ENCODE measurements around the gene NPHP4.
"Not testable (repeated sequence)": the region's sequence is repeated elsewhere in the genome, so short reads cannot be mapped to it uniquely, and the experiment has no call there.

NPHP4 gene

GRCh38 chr1:5855196-5855897 lies 136.9 kb downstream of the NPHP4 start:
- DNase-seq (ENCODE audit: low read depth) = no peak

DNA sequence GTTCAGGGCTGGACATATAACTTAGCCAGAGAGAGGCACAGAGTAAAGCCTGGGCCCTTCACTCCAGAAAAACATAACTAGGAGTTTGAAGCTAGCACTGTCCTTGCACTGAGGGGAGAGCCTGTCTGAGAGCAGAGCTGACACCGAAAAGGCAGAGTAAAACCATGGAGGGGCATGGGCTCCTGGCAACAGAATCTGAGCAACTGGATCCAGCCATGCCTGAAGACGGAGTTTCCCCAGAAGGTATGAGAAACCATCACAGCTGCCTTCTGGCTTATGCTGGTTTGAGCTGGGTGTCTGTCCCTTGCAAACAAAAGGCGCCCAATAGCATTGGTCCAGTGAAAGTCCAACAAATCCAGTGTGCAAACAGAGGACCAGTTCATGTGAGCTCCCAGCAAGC lies 137.5 kb downstream of the NPHP4 start:
- no peak for DNase-seq (ENCODE audit: low read depth)

DNA sequence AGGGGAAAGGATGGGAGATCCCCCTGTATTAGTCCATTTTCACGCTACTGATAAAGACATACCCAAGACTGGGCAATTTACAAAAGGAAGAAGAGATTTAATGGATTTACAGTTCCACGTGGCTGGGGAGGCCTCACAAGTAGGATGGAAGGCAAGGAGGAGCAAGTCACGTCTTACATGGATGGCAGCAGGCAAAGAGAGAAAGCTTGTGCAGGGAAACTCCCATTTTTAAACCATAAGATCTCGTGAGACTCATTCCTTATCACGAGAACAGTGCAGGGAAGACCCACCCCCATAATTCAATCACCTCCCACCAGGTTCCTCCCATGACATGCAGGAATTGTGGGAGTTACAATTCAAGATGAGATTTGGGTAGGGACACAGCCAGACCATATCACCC lies 138.4 kb downstream of the NPHP4 start:
- not testable (repeated sequence) for DNase-seq (ENCODE audit: low read depth)

GRCh38 chr1:5850503-5850902 lies 141.7 kb downstream of the NPHP4 start:
- DNase-seq (ENCODE audit: low read depth) = no peak

- DNase-seq (ENCODE audit: low read depth) = no peak
Measured at GRCh38 chr1:5849550-5849949, 142.7 kb downstream of the NPHP4 start.

GRCh38 chr1:5847013-5847659 lies 145.1 kb downstream of the NPHP4 start:
- DNase-seq (ENCODE audit: low read depth) = no peak

GRCh38 chr1:5845376-5845775 lies 146.8 kb downstream of the NPHP4 start:
- DNase-seq (ENCODE audit: low read depth) = no peak

DNA sequence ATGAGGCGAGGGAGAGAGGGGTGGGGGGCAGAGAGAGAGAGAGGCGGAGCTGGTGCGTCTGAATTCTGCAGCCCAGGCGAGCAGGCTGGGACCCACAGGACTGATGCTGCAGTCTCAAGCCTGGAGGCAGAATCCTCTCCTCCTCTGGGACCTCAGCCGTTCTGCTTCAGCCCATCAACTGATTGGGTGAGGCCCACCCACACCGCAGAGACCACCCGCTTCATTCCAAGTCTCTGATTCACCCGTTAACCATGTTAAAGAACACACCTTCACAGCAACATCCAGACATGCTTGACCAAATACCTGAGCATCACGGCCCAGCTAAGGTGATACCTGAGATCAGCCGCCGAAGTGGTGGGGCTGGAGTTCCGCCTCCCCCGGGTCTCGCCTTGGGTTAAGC lies 147.8 kb downstream of the NPHP4 start:
- DNase-seq (ENCODE audit: low read depth) = no peak

DNA sequence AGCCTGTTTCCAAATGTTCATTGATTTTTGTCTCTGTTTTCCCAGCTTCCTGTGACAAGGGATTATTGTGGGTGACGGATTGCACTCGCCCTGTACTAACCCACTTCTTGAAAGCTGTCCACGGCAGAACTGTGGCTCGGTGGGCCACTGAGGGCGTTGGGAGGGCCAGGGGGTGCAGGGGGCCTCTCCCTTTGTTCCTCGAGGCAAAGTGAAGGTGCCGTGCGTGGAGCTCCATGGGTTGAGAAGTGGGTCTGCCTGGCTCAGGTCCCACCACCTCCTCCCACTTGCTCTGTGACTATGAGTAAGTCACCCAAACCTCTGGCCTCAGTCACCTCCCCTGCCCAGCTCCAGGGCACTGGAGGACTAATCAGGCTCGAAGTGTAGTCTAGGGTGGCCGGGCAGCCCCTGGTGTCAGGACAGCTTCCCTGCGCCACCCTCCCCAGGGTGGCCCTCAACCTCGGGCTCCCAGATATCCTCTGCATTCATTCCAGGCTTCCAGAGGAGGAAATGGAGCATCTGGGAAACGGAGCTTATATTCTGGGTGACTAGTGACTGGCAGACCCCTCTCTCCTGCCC lies 148.6 kb downstream of the NPHP4 start:
- DNase-seq (ENCODE audit: low read depth) = no peak

- no peak for DNase-seq (ENCODE audit: low read depth)
Measured at GRCh38 chr1:5842679-5843078, 149.5 kb downstream of the NPHP4 start.

DNA sequence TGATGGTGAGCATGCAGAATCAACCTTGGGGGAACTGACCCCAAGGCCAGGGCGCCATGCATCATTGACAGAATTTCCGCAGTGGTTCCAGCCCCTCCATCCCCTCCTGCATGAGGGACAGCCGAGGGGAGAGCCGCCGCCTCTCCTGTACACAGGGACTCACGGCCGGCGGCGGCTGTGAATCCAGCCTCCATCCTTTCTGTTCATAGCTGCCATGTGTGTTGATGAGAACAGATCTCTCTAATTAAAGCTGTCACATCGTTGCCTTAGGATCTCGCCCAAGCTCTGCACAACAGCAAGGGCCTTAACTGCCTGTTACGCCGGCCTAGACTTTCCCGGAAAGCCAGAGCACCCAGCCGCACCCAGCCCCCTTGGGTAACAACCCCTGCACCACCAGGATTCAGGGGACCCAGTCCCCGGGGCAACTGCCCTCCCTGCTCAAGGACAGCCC lies 151.6 kb downstream of the NPHP4 start:
- DNase-seq (ENCODE audit: low read depth) = no peak

GRCh38 chr1:5839881-5840550 lies 152.2 kb downstream of the NPHP4 start:
- DNase-seq (ENCODE audit: low read depth) = no peak

DNA sequence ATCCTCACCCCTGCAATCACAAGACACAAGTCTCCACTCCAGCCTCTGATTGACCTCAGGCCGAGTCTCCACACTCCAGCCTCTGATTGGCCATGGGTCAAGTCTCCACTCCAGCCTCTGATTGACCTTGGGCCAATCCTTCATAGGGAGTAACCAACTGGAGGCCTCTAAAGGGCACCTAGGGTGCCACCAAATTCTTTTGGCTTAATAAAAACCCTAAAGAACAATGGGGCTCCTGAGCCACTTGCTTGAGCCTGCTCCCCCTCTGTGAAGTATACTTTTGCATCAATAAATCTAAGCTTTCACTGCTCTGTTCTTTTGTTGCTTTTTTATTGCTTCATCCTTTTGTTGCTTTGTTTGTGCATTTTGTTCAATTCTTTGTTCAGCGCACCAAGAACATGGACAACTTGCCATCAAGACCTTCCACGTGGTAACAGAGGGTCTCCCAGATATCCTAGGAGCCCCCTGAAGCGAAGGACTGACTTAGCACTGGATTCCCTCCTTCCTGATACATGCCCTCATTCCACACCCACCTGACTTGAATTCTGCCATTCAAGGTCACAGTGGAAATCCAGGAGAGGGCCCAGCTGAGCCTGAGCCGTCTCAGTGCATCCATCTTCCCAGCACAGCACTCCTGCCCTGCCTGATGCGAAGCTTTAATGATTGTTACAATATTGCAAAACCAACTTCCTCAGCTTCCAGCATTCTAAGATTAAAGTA lies 152.9 kb downstream of the NPHP4 start:
- no peak for DNase-seq (ENCODE audit: low read depth)

DNA sequence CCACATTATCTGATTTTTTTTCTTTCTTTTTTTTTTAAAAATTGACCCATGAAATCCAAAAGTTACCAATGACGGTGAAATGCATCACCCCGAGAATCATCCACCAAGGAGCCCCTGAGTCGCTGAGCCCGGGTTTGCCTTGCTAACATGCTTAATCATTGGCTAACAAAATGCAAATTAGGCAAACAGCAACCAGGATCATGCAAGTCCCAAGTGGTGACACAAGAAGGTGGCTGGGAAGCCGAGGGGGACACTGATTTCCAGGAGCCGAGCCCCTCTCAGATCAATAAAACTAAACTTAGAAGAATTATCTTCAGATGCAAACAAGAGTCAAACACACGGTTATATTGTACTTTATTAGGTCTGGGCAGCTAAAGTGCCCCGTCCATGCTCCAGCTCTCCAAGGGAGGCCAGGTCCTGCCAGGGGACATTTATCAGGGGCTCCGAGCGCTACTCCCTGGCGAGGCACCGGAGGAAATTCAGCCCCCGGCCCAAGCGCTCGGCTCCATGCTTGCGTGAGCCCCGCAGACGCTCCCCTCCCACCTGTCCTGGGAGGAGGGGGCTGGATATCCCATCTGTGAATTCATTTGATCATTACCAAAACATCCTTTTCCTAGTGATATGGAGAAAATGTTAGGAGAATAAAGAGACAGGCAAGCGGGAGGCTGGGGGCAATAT lies 154.1 kb downstream of the NPHP4 start:
- no peak for DNase-seq (ENCODE audit: low read depth)

GRCh38 chr1:5836776-5837440 lies 155.3 kb downstream of the NPHP4 start:
- DNase-seq (ENCODE audit: low read depth) = no peak

GRCh38 chr1:5835179-5835562 lies 157.1 kb downstream of the NPHP4 start:
- DNase-seq (ENCODE audit: low read depth) = no peak

- no peak for DNase-seq (ENCODE audit: low read depth)
Measured at GRCh38 chr1:5834477-5835178, 157.6 kb downstream of the NPHP4 start.

DNA sequence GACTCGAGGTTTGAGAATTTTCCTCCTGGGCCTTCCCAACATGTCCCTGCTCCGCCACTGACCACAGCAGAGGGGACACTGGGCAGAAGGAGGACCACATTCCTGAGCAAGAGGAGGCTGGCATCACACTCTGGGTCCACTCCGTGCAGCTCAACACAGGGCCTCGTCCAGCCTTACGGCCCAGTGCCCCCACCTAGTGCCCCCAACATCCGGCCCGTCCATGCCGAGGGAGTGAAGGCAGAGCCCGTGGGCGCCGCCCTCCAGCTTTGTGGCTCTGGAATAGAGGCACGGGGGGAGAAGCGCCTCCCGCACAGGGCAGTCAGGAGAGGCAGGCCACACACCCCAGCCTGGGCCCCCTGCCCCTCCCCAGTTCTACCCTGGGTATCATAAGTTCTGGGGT lies 158.3 kb downstream of the NPHP4 start:
- no peak for DNase-seq (ENCODE audit: low read depth)

- DNase-seq (ENCODE audit: low read depth) = no peak
Measured at GRCh38 chr1:5832916-5833895, 159.0 kb downstream of the NPHP4 start.
